Mucosa of stomach (tissue), 1 donor: ENCODE results near the gene ZNF485.

ENCODE experiments used
- H3K27me3 ChIP-seq: one replicate; pipeline ENCODE4 v1.7.0; 2013; ENCODE audit warnings: mild to moderate bottlenecking, low read length; ENCODE audit not compliant: control insufficient read depth, insufficient read depth
- H3K36me3 ChIP-seq: one replicate; pipeline ENCODE4 v1.7.0; 2013; ENCODE audit warnings: low read length; ENCODE audit not compliant: control insufficient read depth, insufficient read depth
- H3K4me1 ChIP-seq: one replicate; pipeline ENCODE4 v1.7.0; 2013; ENCODE audit warnings: mild to moderate bottlenecking, low read length; ENCODE audit not compliant: control insufficient read depth, insufficient read depth
- H3K4me3 ChIP-seq: one replicate; pipeline ENCODE4 v1.7.0; 2013; ENCODE audit warnings: low read length
- H3K9ac ChIP-seq: one replicate; pipeline ENCODE4 v1.7.0; 2013; ENCODE audit warnings: mild to moderate bottlenecking, low read length, moderate library complexity
- H3K9me3 ChIP-seq: one replicate; pipeline ENCODE4 v1.7.0; 2013; ENCODE audit warnings: mild to moderate bottlenecking, low read length, moderate library complexity; ENCODE audit not compliant: control insufficient read depth
- donor health status: Pancreatic carcinoma.

ZNF485 gene

DNA sequence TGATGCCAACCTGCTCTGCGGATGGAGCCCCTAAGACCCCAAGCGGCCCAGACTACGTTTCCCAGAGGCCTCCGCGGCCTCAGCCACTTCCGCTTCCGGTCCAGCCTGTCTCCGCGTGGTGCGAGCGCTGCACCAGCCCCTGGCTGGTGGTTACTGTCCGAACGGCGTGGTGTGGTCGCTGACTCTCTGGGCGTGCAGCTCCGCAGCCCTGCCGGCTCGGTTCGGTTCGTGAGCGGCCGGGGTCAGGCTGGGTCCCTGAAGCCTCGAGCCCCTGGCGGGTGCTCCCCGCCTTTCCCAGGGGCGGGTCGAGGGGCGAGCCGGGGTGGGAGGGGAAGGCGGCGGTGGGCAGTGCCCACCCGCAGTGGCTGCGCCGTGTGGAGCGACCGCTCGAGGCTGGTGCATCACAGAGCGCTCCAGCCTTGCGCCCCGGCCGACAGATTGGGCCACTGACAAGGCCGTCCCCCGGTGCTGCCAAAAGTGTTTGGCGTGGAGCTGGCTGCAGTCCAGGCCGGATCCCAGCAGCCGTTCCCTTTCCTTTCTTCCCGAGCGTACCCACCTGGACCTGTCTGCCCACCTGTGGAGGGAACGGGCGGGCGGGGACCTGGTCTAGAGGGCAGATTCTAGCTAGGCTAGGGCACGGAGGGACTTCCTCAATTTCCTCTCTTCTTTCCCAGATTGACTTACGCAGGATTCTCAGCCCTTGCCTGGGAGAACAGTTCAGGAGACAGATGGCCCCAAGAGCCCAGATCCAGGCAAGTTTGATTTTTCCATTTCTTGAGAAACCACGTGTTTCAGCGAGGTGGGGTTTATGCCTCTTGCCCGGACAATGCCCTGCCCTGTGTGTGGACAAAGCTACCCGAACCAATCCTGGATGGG lies at the start of gene ZNF485:
TSS of gene ZNF485 (plus strand) at position 116 of the 876 bp plus-strand sequence. CDS start at position 729, 613 bp downstream.
- Histone ChIP-seq H3K27me3 (no peaks in the 10 kb centered on the region), H3K9ac (peak within 1 kb of the TSS; percentile 68), H3K4me3 (peak within 1 kb of the TSS; percentile 34), H3K9me3 (no peaks in the 10 kb centered on the region), H3K4me1 (no peaks in the 10 kb centered on the region), H3K36me3 (no peaks in the 10 kb centered on the region)

DNA sequence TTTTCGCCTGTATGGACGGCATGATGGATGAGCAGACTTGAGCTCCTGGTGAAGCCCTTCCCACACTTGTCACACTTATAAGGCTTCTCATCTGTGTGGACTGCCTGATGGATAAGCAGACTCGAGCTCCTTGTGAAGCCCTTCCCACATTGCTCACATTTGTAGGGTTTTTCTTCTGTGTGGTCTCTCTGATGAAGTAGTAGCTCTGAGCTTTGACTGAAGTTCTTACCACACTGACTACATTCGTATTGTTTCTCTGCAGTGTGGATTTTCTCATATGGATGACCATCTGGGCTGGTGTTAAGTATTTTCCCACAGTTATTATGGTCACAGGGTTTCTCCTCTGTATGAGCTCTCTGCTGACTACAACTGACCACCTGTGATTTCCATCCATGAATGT lies 49.0 kb upstream of the ZNF485 start:
- Histone ChIP-seq H3K4me3 (no peak overlapping the region), H3K36me3 (peaks cover 3% of the 10 kb centered on the region), H3K9me3 (peaks cover 4% of the 10 kb centered on the region), H3K27me3 (no peaks in the 10 kb centered on the region), H3K4me1 (no peaks in the 10 kb centered on the region), H3K9ac (no peak overlapping the region)

DNA sequence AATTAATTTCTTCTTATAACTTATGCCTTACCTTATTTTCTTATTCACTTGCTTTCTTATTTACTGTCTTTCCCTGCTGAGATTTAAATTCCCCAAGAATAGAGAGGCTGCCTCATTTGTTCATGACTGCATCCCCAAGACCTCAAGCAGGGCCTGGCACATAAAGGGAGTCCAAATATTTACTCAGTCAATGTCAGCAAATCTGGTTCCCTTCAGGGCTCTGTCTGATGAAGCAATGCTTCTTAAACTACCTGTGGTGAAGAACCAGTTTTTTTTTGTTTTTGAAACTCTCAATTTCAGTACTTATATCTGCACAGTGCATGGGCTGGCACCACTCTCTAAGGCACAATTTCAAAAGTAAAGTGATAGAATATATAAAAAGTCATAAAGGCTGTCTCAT lies 36.6 kb upstream of the ZNF485 start:
- Histone ChIP-seq H3K9me3 (no peaks in the 10 kb centered on the region), H3K9ac (no peak overlapping the region), H3K27me3 (no peaks in the 10 kb centered on the region), H3K4me3 (no peak overlapping the region), H3K4me1 (no peaks in the 10 kb centered on the region), H3K36me3 (no peaks in the 10 kb centered on the region)

DNA sequence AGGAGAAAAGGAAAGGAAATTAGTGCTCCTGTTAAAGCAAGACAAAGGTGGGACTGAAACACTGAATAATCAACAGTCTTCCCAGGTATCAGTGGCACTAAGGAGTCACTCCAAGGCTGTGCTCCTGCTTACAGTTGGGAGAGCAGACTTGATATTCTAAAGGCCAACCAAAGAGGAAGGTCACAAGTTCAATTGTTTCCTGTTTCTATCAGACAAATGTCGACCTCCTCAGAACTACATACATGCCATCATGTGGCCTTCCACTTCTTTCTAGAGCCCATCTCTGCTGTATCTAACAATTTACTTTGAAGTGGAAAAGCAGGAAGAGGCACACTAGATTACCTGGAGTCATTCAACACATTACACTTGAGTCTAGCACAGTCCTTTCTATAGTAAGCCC lies 35.3 kb upstream of the ZNF485 start:
- Histone ChIP-seq H3K9ac (no peak overlapping the region), H3K9me3 (no peaks in the 10 kb centered on the region), H3K4me1 (no peaks in the 10 kb centered on the region), H3K27me3 (no peaks in the 10 kb centered on the region), H3K36me3 (no peaks in the 10 kb centered on the region), H3K4me3 (no peak overlapping the region)

DNA sequence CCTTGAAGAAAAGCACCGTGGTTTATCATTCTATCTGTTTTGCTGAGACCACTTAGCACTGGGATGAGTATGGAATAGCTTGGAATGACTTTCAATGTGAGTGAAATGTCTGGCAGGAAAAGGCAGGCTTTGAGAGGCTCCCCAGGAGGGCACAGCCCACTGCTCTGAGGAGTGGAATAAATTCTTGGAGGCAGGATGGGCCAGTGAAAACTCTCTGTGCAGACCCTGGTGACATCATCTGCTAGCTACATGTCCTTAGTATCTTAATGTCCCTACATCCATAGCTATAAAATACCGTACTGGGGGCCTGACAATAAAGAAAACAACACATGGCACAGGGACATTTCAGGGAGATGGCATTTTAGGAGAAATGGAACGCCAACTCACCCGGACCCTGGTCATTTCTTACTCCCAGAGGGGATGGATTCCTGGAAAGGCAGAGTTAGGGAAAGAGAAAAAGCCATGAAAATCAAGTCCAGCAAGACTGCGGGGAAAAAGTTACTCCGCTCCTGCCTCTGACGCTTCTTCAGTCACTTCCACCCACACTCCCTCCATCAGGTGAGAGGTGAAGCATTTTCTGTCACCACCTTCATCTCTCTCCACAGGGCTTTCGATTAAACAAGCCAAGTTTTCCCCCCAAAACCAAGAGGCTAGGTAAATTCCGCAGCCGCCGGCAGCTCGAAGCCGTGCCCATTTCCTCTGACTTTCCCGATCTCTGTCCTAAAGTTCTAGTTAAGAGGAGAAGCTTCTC lies 32.8 kb upstream of the ZNF485 start:
- Histone ChIP-seq H3K27me3 (no peaks in the 10 kb centered on the region), H3K9me3 (no peaks in the 10 kb centered on the region), H3K4me3 (peak overlapping the region; percentile 57), H3K9ac (peak overlapping the region; percentile 55), H3K36me3 (no peaks in the 10 kb centered on the region), H3K4me1 (no peaks in the 10 kb centered on the region)

DNA sequence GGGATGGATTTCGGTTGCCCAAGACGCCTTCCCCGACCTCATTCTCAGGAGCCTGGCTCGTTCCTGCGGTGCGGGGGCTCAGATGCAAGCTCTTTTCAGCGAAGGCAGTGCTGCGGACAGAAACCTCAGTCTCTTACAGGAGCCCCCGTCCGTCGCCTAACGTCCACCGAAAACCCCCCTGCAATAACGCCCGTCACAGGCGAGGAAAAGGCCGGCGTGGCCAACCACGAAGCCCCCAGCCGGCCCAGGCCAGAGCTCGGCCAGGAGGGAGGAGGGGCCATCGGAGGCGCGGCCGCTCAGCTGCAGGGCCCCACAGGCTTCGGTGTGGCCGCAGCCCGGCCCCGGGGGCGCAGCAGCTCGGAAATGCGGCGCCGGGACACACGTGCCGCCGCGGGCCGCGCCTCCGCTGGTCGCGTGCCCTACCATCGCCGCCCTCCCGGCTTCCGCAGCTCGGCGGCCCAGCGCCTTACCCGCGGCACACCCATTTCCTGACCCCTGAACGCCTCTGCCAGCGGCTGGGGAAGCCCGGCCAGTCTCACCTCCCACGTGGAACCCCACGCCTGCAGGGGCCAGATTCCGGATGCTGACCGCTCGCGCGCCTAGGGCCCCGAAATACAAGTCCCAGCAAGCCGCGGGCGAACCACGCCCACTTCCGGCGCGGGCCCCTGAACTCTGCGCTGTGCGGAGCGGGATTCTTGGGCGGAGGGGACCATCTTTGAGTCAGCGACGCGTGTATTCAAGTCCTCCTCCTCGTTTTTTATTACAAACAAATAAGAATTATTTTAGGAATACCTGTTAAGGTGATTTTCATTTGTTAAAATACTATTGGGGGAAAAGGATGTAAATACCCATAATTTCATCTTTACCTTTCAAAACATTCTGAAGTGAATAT lies 32.0 kb upstream of the ZNF485 start, which contains the start of gene ZNF239:
TSS of gene ZNF239 (minus strand) at position 616 of the 892 bp plus-strand sequence. CDS start 16,537 bp downstream, outside the sequence.
- H3K9ac ChIP-seq = peak within 1 kb of the TSS; percentile 55

DNA sequence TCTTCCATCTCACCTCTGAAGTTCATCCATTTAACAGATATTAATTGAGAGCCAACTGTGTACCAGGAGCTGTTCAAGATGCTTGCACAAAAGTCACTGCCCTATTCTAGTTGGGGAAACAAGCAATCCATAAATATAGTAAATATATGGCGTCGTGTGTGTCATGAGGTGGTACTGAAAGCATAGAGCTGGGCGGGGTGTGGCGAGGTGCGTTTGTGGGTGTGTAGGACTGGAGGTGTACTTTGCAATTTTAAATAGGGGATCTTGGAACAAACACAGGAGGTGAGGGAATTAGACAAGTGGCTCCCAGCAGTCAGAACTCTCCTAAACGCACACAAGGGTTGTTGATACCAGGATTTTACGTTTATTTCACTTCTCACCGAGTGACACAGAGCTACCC lies 31.3 kb upstream of the ZNF485 start:
- Histone ChIP-seq H3K27me3 (no peaks in the 10 kb centered on the region), H3K36me3 (no peaks in the 10 kb centered on the region), H3K9ac (no peak overlapping the region), H3K9me3 (no peaks in the 10 kb centered on the region), H3K4me3 (no peak overlapping the region), H3K4me1 (no peaks in the 10 kb centered on the region)

More for the DNA sequence above, 32.0 kb upstream of the ZNF485 start, which contains the start of gene ZNF239:
- Histone ChIP-seq H3K27me3 (no peaks in the 10 kb centered on the region), H3K36me3 (no peaks in the 10 kb centered on the region), H3K9me3 (no peaks in the 10 kb centered on the region), H3K4me1 (no peaks in the 10 kb centered on the region), H3K4me3 (peak within 1 kb of the TSS; percentile 57)

DNA sequence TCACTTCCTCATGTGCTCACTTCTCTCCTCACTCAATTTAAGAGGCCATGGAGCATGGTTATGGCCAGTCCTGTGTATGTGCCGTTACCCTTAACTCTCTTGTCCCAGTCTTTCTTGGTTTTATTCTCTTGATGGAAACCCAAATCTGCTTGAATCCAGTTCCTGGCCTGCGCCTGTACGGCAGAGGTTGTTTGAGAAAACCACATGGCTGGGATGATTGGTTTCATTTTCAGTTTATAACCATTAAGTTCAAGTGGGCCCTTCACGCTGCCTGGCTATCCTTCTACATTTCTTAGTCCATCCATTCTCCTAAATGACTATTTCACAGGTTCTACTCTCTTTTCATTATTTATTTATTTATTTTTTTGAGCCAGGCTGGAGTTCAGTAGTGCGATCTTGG lies 30.2 kb upstream of the ZNF485 start:
- Histone ChIP-seq H3K4me1 (no peaks in the 10 kb centered on the region), H3K4me3 (no peak overlapping the region), H3K36me3 (no peaks in the 10 kb centered on the region), H3K9ac (no peak overlapping the region), H3K9me3 (no peaks in the 10 kb centered on the region), H3K27me3 (no peaks in the 10 kb centered on the region)

DNA sequence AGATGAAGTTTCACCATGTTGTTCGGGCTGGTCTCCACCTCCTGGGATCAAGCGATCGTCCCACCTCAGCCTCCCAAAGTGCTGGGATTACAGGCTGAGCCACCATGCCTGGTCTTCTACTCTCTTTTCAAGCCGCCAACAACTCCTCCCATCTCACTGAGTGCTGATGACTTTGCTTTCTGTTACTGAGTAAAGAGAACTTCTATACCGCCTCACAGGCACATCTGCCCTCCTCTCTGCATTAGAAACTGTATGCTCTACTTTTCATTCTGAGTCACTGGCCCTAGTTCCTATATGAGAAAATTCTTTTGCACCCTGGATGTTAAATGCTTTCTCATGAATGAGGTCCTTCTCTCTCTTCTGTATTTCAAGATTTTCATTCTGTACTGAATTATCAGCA lies 29.7 kb upstream of the ZNF485 start:
- Histone ChIP-seq H3K4me1 (no peaks in the 10 kb centered on the region), H3K36me3 (no peaks in the 10 kb centered on the region), H3K9ac (no peak overlapping the region), H3K4me3 (no peak overlapping the region), H3K9me3 (no peaks in the 10 kb centered on the region), H3K27me3 (no peaks in the 10 kb centered on the region)

DNA sequence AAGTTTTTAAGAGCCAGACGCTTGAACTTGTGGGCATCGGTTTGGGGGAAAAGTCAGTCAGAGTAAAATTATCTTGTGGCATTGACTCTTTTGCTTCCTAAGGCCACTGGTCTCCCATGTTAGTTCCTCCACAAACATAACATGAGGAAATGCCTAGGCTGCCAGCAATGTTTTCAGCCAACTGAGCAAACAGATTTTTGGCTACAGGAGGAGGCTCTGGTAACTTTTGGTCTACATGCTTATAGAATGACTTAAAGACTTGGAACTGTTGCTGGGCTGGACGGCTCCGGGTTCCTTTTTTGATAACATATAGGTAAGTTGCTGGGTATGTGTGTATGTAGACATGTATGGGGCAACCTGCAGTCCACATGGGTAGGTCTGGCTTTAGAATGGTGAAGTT lies 22.2 kb upstream of the ZNF485 start:
- H3K36me3 ChIP-seq = no peaks in the 10 kb centered on the region
- no peak overlapping the region for H3K9ac ChIP-seq
- H3K4me1 ChIP-seq = peaks cover 16% of the 10 kb centered on the region
- H3K4me3 ChIP-seq = no peak overlapping the region
- no peaks in the 10 kb centered on the region for H3K9me3 ChIP-seq
- no peaks in the 10 kb centered on the region for H3K27me3 ChIP-seq

DNA sequence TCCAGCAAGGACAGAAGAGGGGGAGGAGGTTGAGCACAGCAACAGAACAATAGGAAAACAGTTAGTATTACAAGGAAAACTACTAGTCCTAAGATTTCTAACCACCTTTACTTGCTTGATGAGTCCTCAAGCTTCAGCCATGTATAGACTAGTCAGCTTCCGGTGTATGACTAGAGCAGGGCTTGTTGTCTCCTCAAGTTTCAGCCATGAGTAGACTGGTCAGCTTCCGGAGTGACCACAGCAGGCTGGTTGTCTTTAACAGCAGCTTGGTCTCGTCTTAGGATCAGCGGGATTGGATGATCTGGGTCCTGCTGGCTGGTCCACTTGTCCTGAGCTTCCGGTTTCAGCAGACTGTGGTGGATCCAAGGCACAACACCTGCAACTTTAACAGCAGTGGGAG lies 21.2 kb upstream of the ZNF485 start:
- Histone ChIP-seq H3K4me1 (peaks cover 16% of the 10 kb centered on the region), H3K27me3 (no peaks in the 10 kb centered on the region), H3K9me3 (no peaks in the 10 kb centered on the region), H3K4me3 (no peak overlapping the region), H3K36me3 (no peaks in the 10 kb centered on the region), H3K9ac (no peak overlapping the region)
